Hepatocyte (in vitro differentiated cells): ENCODE data around the gene PDF. TPM values are rescaled to one million over a fixed set of nuclear protein-coding genes. Genes with fewer than 3 reads are reported as not detected.
A peak's percentile ranks its signal among the peaks of the same experiment; 100 is the strongest.
"Not testable (repeated sequence)": the region's sequence is repeated elsewhere in the genome, so short reads cannot be mapped to it uniquely, and the experiment has no call there.

Experiments
- DNase-seq: peaks from one replicate; pipeline ENCODE4 v3.0.0-alpha.2; 2016; ENCODE audit warnings: low spot score
- H2AFZ ChIP-seq: fragments of 200-600 bp; sonication (generic); 2 replicates; pipeline ENCODE4 v1.6.0; 2016; ENCODE audit warnings: antibody characterized with exemption, mild to moderate bottlenecking
- H3K27ac ChIP-seq: fragments of 200-600 bp; sonication (generic); 2 replicates; pipeline ENCODE4 v1.5.1; 2016; ENCODE audit warnings: mild to moderate bottlenecking
- H3K27me3 ChIP-seq: fragments of 200-600 bp; sonication (generic); 2 replicates; pipeline ENCODE4 v1.6.1; 2016
- H3K36me3 ChIP-seq: fragments of 200-600 bp; sonication (generic); replicated peaks from 2 replicates; pipeline ENCODE4 v1.5.1; 2016; ENCODE audit warnings: low read depth; ENCODE audit not compliant: insufficient read depth
- H3K4me1 ChIP-seq: fragments of 200-600 bp; sonication (generic); 2 replicates; pipeline ENCODE4 v1.5.1; 2016; ENCODE audit warnings: mild to moderate bottlenecking, moderate library complexity; ENCODE audit not compliant: insufficient read depth
- H3K4me2 ChIP-seq: fragments of 200-600 bp; sonication (generic); 2 replicates; pipeline ENCODE4 v1.6.0; 2016
- H3K4me3 ChIP-seq: fragments of 200-600 bp; sonication (generic); 2 replicates; pipeline ENCODE4 v1.5.1; 2016; ENCODE audit warnings: mild to moderate bottlenecking
- H3K79me2 ChIP-seq: fragments of 200-600 bp; sonication (generic); 2 replicates; pipeline ENCODE4 v1.6.0; 2017; ENCODE audit warnings: mild to moderate bottlenecking
- H3K9me2 ChIP-seq: fragments of 200-600 bp; sonication (generic); replicated peaks from 2 replicates; pipeline ENCODE4 v1.6.0; 2017; ENCODE audit warnings: mild to moderate bottlenecking; ENCODE audit not compliant: insufficient read depth
- H3K9me3 ChIP-seq: fragments of 200-600 bp; sonication (generic); 2 replicates; pipeline ENCODE4 v1.5.1; 2016; ENCODE audit warnings: low read depth, mild to moderate bottlenecking
- H4K20me1 ChIP-seq: fragments of 200-600 bp; sonication (generic); 2 replicates; pipeline ENCODE4 v1.6.0; 2016; ENCODE audit warnings: mild to moderate bottlenecking; ENCODE audit not compliant: insufficient read depth, poor library complexity, severe bottlenecking
- CTCF ChIP-seq: fragments of 200-600 bp; sonication (generic); IDR thresholded peaks from 2 replicates; pipeline ENCODE4 v1.5.1; 2016; ENCODE audit warnings: antibody characterized with exemption, mild to moderate bottlenecking; ENCODE audit not compliant: poor library complexity
- EZH2 ChIP-seq: fragments of 200-600 bp; sonication (generic); IDR thresholded peaks from 2 replicates; pipeline ENCODE4 v1.6.1; 2016; ENCODE audit warnings: antibody characterized with exemption, mild to moderate bottlenecking, borderline replicate concordance
- EZH2phosphoT487 ChIP-seq: fragments of 200-600 bp; sonication (generic); IDR thresholded peaks from one replicate; pipeline ENCODE4 v1.6.1; 2018; ENCODE audit warnings: antibody characterized with exemption, mild to moderate bottlenecking, low read depth, moderate library complexity; ENCODE audit not compliant: unreplicated experiment, severe bottlenecking
- WGBS: methylation state at CpG from one replicate; pipeline ENCODE4 v1.1.6; 2016; ENCODE audit warnings: low lambda C conversion rate; ENCODE audit errors: missing lambda C conversion rate; 5-methylcytosine and 5-hydroxymethylcytosine counted together
- polyA plus RNA-seq: library from polyadenylated mRNA; unstranded; fragments of >200 nt; fragmentation: Nextera tagmentation; extraction: Ambion mirVana; gene quantifications from 2 replicates; pipeline ENCODE4 v1.2.1, GENCODE V29; 2016
- total RNA-seq: library from RNA; depleted of rRNA; stranded (reverse); fragments of >200 nt; gene quantifications from 2 replicates; pipeline ENCODE4 v1.2.3, GENCODE V29; 2014

The PDF gene
- total and polyA plus RNA-seq, 2 experiments from 2014 or later = 14.3 to 25.4 TPM

DNA sequence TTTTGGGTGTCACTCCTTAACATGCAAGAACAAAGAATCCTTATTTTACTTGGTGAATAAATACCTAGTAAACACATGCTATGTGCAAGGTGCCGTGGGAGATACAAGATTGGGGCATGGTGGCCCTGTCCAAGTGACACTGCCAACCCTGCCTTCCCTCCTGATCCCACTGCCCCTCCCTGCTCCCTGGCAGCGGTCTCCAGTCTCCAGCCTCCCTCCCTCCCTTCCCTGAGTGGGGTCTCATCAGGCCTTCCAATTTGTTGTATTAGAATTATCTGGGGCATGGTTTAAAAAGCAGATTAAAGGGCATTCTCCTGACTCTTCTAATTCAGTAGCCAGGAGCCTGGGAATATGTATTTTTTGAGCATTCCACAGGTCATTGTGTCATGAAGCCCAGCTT lies 33.7 kb upstream of the PDF start:
- Histone ChIP-seq H4K20me1 (no peaks in the 10 kb centered on the region), H3K9me2 (no peaks in the 10 kb centered on the region), H3K36me3 (no peaks in the 10 kb centered on the region), H3K4me3 (no peak overlapping the region), H3K27ac (no peak overlapping the region), H3K27me3 (no peaks in the 10 kb centered on the region), H3K9me3 (no peaks in the 10 kb centered on the region), H3K4me1 (no peaks in the 10 kb centered on the region), H3K79me2 (peaks cover 4% of the 10 kb centered on the region), H2AFZ (no peak overlapping the region), H3K4me2 (no peak overlapping the region)
- no peak for TF ChIP-seq EZH2
- no peak for TF ChIP-seq CTCF
- no peak for TF ChIP-seq EZH2phosphoT487
- 93% methylated on average over 2 of the region's 2 CpGs for WGBS
- DNase-seq = no peak

GRCh38 chr16:69363281-69363717 lies 32.9 kb upstream of the PDF start:
- Histone ChIP-seq H3K27me3 (no peaks in the 10 kb centered on the region), H3K4me2 (no peak overlapping the region), H3K79me2 (peaks cover 4% of the 10 kb centered on the region), H3K9me2 (no peaks in the 10 kb centered on the region), H3K36me3 (no peaks in the 10 kb centered on the region), H3K9me3 (no peaks in the 10 kb centered on the region), H3K4me1 (no peaks in the 10 kb centered on the region), H4K20me1 (no peaks in the 10 kb centered on the region), H2AFZ (no peak overlapping the region), H3K27ac (no peak overlapping the region), H3K4me3 (no peak overlapping the region)
- peak; percentile 21 for DNase-seq
- WGBS = 96% methylated on average over 5 of the region's 5 CpGs
- TF ChIP-seq EZH2 (no peak), EZH2phosphoT487 (no peak), CTCF (no peak)

DNA sequence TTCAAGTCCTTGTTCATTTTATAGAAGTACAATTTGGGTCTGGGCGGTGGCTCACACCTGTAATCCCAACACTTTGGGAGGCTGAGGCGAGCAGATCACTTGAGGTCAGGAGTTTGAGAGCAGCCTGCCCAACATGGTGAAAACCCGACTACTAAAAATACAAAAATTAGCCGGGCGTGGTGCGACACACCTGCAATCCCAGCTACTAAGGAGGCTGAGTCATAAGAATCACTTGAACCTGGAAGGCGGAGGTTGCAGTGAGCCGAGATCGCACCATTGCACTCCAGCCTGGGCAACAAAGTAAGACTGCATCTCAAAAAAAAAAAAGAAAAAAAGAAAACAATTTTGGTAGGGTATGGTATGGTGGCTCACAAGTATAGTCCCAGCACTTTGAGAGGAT lies 29.7 kb upstream of the PDF start:
- H4K20me1 ChIP-seq, H3K27ac ChIP-seq, H3K9me3 ChIP-seq, H3K27me3 ChIP-seq, DNase-seq, H3K4me2 ChIP-seq, H3K4me3 ChIP-seq, H3K4me1 ChIP-seq, H2AFZ ChIP-seq, H3K9me2 ChIP-seq, H3K79me2 ChIP-seq, H3K36me3 ChIP-seq: not testable (repeated sequence)
- WGBS = 98% methylated on average over 9 of the region's 9 CpGs

DNA sequence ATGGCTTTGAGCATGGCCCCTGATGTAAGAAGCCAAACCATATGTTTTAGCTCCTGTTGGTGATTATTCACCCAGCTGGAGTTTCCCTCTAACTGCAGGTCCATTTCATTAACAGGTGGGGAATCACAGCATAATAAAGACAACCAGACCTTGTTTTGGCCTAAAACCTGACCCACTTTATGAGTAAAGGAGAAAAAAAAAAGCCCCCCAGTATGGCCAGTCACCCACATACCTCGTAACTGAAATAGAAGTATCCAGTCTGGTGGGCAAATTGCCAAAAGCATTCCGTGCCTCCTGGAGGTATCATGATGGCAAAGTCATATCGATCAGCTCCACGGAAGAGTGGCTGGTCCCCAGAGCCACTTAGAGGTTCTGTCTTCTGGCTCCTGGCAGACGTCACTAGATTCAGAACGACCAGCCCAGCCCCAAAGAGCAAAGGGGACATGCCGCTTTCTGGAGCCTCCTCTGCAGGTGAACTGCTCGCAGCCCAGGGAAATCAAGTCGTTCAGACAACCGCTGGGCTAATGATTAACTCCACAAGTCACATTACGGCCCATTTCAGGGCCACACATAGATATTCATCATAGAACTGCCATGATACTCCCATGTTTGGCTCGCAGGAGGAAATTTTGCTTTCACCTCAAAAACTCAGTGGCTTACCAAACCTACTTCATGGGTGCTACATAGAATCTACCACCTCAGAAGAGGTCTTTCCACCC lies 21.1 kb upstream of the PDF start, which contains the start of gene TMED6:
Gene TMED6 (minus strand): TSS at position 478 of the 719 bp plus-strand sequence. CDS start 33 bp downstream, at position 445.
- peak; percentile 78 for DNase-seq

More for the DNA sequence above, 21.1 kb upstream of the PDF start, which contains the start of gene TMED6:
- Histone ChIP-seq H3K4me3 (no peak within 1 kb of the TSS), H3K4me1 (no peaks in the 10 kb centered on the region), H3K27me3 (no peaks in the 10 kb centered on the region), H3K4me2 (peak within 1 kb of the TSS; percentile 50), H3K9me3 (no peaks in the 10 kb centered on the region), H3K36me3 (no peaks in the 10 kb centered on the region), H3K9me2 (no peaks in the 10 kb centered on the region), H3K79me2 (no peaks in the 10 kb centered on the region), H4K20me1 (no peaks in the 10 kb centered on the region), H2AFZ (no peak within 1 kb of the TSS), H3K27ac (peak within 1 kb of the TSS; percentile 38)
- 65% methylated on average over 12 of the region's 12 CpGs for WGBS
- TF ChIP-seq CTCF (no peak), EZH2phosphoT487 (no peak), EZH2 (no peak)
